KMS-11 (cell line): ENCODE results near the gene PLEKHN1.

Source experiments
- H2AFZ ChIP-seq: fragments of 200-600 bp; sonication (generic); 2 replicates; pipeline ENCODE4 v1.6.1; 2016; ENCODE audit warnings: antibody characterized with exemption, mixed run types, low read depth
- H3K27ac ChIP-seq: fragments of 200-600 bp; sonication (generic); 2 replicates; pipeline ENCODE4 v1.6.1; 2016; ENCODE audit warnings: mild to moderate bottlenecking, mixed run types
- H3K27me3 ChIP-seq: fragments of 200-600 bp; sonication (generic); 2 replicates; pipeline ENCODE4 v1.6.1; 2017; ENCODE audit warnings: mild to moderate bottlenecking, low read depth, mixed run types, moderate library complexity; ENCODE audit not compliant: insufficient read depth
- H3K36me3 ChIP-seq: fragments of 200-600 bp; sonication (generic); 2 replicates; pipeline ENCODE4 v1.6.1; 2017; ENCODE audit warnings: mild to moderate bottlenecking, mixed run types; ENCODE audit not compliant: insufficient read depth
- H3K4me1 ChIP-seq: fragments of 200-600 bp; sonication (generic); 2 replicates; pipeline ENCODE4 v1.6.1; 2016; ENCODE audit warnings: mild to moderate bottlenecking, low read depth, mixed run types; ENCODE audit not compliant: poor library complexity, severe bottlenecking
- H3K4me2 ChIP-seq: fragments of 200-600 bp; sonication (generic); 2 replicates; pipeline ENCODE4 v1.7.0; 2016; ENCODE audit warnings: mild to moderate bottlenecking, mixed run types
- H3K4me3 ChIP-seq: fragments of 200-600 bp; sonication (generic); IDR thresholded peaks from 2 replicates; pipeline ENCODE4 v1.6.1; 2017; ENCODE audit warnings: low read depth, low read length, mixed read lengths; ENCODE audit not compliant: insufficient read depth
- H3K79me2 ChIP-seq: fragments of 200-600 bp; sonication (generic); 2 replicates; pipeline ENCODE4 v1.6.1; 2016; ENCODE audit warnings: low read depth, mixed run types; ENCODE audit not compliant: insufficient read depth
- H3K9ac ChIP-seq: fragments of 200-600 bp; sonication (generic); 2 replicates; pipeline ENCODE4 v1.6.1; 2016; ENCODE audit warnings: mild to moderate bottlenecking, mixed run types
- H4K20me1 ChIP-seq: fragments of 200-600 bp; sonication (generic); 2 replicates; pipeline ENCODE4 v1.6.1; 2016; ENCODE audit warnings: mild to moderate bottlenecking, mixed run types; ENCODE audit not compliant: insufficient read depth
- CTCF ChIP-seq: fragments of 200-600 bp; sonication (generic); conservative IDR thresholded peaks from 2 replicates; pipeline ENCODE4 v1.6.1; 2017; ENCODE audit warnings: low read depth, mild to moderate bottlenecking, antibody characterized with exemption, low read length, moderate library complexity, mixed read lengths

PLEKHN1 gene

GRCh38 chr1:972726-973458, 6.6 kb downstream of the PLEKHN1 start:
- no peak overlapping the region for H3K4me2 ChIP-seq
- H3K4me1 ChIP-seq: peaks cover 13% of the 10 kb centered on the region
- no peak overlapping the region for H3K27ac ChIP-seq
- H3K36me3 ChIP-seq: no peaks in the 10 kb centered on the region
- H2AFZ ChIP-seq: no peak overlapping the region
- H3K4me3 ChIP-seq: no peak overlapping the region
- H3K27me3 ChIP-seq: peaks cover 19% of the 10 kb centered on the region; the same call in 1 of the 2 replicates
- H3K79me2 ChIP-seq: no peaks in the 10 kb centered on the region
- H3K9ac ChIP-seq: no peak overlapping the region
- TF ChIP-seq CTCF: no peak
- no peaks in the 10 kb centered on the region for H4K20me1 ChIP-seq

- Histone ChIP-seq H2AFZ (no peak overlapping the region), H3K9ac (no peak overlapping the region), H3K27ac (no peak overlapping the region), H3K27me3 (peaks cover 26% of the 10 kb centered on the region), H3K4me1 (peaks cover 13% of the 10 kb centered on the region), H4K20me1 (no peaks in the 10 kb centered on the region), H3K4me2 (no peak overlapping the region), H3K36me3 (no peaks in the 10 kb centered on the region), H3K4me3 (no peak overlapping the region), H3K79me2 (no peaks in the 10 kb centered on the region)
- no peak for TF ChIP-seq CTCF
Measured at GRCh38 chr1:973459-974292, 7.4 kb downstream of the PLEKHN1 start.

GRCh38 chr1:974293-974640, 8.0 kb downstream of the PLEKHN1 start:
- no peak overlapping the region for H3K27ac ChIP-seq
- no peak overlapping the region for H3K4me2 ChIP-seq
- TF ChIP-seq CTCF: no peak
- no peaks in the 10 kb centered on the region for H4K20me1 ChIP-seq
- H3K79me2 ChIP-seq: no peaks in the 10 kb centered on the region
- no peak overlapping the region for H3K9ac ChIP-seq
- H3K4me3 ChIP-seq: no peak overlapping the region
- no peaks in the 10 kb centered on the region for H3K36me3 ChIP-seq
- no peak overlapping the region for H2AFZ ChIP-seq
- peaks cover 13% of the 10 kb centered on the region for H3K4me1 ChIP-seq
- H3K27me3 ChIP-seq: peaks cover 32% of the 10 kb centered on the region

GRCh38 chr1:974687-975328, 8.5 kb downstream of the PLEKHN1 start:
- Histone ChIP-seq H3K4me3 (no peak overlapping the region), H3K4me2 (no peak overlapping the region), H3K36me3 (no peaks in the 10 kb centered on the region), H3K27me3 (peaks cover 37% of the 10 kb centered on the region), H4K20me1 (no peaks in the 10 kb centered on the region), H3K4me1 (peaks cover 13% of the 10 kb centered on the region), H3K27ac (no peak overlapping the region), H3K9ac (no peak overlapping the region), H3K79me2 (no peaks in the 10 kb centered on the region), H2AFZ (no peak overlapping the region)
- no peak for TF ChIP-seq CTCF
